IPS DF 19.7 (cell line): ENCODE results near the gene THADA.

ENCODE experiments used
- DNase-seq: peaks from one replicate; pipeline ENCODE4 v3.0.0-alpha.2; 2013; ENCODE audit warnings: low read depth, low spot score

THADA gene

DNA sequence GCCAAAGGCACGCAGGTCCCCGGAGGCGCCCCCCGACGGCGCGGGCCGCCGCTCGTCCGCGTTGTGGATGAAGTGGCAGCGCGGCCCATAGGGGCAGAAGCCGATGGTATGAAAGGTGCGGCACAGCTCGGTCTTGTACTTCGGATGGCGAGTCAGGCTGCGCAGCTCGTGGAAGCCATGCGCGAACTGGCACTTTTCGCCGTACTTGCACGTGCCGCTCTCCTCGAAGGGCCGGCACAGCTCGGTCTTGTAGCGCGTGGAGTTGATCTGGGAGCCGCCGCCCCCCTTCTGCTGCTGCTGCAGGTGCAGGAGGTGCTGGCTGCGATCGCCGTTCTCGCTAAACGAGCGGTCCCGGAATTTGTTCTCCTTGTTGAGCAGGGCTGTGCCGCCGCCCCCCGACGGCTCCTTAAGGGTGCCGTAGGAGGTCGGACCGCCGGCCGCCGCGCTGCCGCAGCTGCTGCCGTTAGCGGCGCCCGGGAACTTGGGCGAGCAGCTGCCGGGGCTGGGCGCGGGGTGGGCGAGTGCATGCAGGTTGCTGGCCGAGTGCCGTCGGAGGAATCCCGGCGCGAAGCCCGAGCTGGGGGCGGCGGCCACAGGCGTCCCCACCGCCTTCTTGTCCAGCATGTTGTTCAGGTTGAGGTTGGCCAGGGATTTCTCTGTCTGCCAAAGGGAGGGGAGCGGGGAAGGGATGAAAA lies 370.6 kb downstream of the THADA start:
- no peak for DNase-seq

DNA sequence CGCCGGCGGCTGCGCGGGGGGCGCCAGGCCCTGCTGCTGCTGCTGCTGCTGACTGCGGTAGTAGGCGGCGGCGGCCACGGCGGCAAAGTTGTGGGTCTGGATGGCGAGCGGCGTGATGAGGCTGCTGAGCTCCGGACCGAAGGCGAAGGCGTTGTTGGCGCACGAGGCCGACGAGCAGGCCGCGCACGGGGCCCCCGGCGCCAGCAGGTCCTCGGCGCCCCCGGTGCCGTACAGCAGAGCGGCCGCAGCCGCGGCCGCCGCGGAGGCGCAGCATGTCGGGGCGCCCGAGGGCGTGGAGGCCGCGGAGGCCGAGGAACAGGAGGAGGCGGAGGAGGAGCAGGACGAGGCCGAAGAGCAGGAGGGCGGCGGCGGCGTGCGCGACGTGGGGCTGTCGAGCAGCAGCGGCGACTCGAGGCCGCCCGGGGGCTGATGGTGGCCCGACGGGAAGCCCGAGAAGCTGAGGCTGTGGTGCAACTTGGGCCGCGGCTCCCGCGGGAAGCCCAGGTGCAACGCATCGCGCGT lies 371.2 kb downstream of the THADA start:
- no peak for DNase-seq

DNA sequence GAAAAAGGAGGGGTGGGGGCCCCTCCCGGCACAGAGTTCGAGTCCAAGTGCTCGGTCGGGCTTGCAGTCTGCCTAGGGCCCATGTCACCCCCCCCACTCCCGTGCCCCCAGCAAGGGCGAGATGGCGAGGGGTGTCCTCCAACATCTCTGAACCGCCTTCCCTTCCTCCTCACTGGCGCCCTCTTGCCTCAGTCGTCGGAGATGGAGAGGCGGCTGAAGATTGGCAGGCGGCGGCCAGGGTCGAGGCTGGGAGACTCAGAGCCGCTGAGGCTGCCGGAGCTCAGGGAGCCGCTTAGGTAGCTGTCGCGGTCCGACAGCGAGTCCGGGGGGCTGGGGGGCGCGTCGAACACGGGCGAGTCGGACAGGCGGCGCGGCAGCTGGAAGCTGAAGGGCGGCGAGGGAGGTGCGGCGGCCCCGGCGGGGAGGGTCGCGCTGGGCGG lies 371.7 kb downstream of the THADA start:
- DNase-seq, result no peak

DNA sequence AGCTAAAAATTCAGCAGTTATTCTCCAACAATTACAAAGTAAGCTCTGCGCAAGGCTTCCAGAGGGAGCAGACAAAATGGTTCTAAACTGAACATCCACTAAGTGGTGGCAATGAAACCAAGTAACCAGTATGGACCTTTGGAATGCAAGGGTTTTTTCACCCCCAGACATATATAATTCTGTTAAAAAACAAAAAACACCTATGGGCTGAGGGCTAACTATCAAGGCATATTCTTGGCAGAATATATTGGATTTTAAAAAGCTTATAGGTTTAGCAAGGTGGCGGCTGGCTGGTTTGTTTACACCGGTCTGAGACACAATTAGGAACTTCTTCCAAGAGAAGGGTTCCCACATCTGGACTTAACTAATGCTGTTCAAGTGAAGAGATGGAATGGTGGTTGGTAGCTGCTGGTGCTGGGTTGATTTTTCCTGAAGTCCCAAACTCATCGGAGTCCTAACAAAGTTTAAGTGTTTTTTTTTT lies 372.3 kb downstream of the THADA start:
- DNase-seq, result no peak

DNA sequence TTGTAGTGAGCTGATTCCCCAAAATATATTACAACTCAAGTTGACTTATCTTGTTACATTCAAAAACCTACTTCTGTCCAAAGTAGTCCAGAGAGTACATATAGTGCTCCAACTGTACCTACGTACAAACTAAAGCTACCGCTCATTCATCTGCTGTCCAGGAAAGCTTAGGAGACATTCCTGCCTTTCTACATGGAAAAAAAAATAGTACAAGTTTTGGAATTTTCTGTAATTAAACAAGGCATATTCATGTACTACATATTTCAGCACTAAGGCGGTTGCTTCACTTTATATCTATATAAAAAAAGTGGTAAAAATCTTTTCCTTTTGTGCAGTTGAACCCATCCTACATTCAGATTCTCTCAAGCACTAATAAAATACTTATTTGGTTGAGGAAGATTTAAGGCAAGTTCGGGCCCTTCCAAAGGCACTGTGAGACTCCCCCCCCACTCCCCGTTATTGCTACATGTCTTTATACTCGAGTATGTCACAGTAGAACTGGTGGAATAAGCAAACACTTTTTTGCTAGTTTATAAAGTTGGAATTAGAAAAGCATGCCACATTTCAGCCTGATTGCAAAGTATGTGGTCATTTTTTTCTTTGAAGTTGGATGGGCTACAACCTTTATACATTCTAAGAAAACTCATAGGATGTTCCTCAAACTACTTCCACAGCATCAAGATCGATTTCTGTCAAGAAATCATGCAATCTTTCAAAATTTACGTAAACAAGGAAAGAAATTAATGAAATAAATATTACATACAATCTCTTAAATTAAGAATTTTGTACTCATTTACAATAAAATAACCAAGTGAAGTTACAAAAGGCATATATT lies 373.1 kb downstream of the THADA start:
- DNase-seq, result no peak

DNA sequence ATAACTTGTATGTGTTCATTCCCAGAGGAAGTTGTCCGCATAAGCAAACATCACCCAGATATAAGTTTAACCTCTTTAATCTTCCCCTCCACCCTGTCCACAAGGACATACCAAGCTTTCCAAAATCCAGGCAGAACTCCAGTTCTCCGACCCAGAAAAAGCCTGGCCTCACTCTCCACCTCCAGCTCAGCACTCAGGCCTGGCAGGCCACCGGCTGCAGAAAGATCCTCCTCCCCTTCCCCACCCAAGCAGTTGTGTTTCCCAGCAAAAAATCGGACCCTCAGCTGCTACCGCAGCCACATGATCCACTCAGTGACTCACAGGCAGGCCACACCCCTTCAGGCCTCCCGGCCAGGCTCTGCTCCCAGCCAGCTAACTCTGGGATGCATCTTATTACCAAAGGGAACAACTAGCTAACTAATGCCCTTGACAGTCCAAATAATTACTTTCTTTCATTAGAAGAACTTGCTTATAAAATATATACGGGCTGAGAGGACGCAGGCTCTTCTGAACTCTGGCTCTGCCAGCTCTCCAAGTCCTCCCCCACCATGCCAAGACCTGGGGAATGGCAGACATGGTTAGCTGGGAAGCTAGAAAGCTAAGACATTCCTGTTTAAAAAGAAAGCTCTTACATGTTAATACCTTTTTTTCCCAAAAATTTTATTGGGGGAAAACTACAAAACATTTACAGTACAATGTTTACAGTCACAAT lies 373.9 kb downstream of the THADA start:
- DNase-seq, result no peak

DNA sequence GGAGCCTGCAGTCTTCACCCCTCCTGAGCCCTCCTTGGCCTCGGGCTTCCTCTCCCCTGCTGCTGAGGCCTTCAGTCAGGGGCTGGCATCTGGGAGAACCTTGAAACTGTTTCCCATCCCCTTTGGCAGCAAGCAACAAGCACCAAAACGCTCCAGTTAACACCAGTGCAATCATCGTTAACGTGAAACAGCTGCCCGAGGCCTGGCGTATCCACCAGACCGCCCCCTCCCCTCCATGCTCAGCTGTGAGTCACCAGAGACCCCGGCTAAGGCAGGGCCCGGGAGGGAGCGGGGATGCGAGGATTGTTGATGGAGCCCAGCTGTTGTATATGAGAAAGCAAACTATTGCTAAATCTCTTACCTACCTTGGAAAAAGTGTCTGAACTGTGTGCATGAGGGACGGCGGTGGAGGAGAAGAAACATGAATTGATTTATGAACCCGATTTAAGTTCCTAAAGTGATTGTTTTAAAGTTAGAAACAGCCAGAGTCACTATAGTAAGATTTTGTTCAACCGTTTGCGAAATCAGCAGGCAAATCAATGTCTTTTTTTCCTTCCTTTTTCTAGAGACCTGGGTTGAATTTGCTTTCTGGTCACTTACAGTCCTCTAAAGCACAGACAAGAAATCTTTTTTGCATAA lies 374.6 kb downstream of the THADA start:
- no peak for DNase-seq

DNA sequence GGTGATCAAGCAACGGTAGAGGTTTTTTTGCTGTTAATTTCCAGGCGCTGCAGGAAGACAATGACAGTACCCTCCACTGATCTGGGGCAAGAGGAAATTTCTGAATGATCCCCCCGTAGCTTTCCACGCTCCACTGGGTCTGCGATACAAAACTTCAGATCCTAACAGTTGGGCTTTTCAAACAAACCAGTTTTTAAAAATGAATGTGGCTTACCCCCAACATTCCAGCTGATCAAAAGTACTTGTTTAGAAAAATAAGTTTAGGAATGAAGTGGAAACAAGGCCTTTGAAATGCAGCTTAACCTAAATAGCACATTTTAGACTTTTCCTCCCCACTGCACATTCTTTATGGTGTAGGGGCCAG lies 375.1 kb downstream of the THADA start:
- DNase-seq, result no peak

DNA sequence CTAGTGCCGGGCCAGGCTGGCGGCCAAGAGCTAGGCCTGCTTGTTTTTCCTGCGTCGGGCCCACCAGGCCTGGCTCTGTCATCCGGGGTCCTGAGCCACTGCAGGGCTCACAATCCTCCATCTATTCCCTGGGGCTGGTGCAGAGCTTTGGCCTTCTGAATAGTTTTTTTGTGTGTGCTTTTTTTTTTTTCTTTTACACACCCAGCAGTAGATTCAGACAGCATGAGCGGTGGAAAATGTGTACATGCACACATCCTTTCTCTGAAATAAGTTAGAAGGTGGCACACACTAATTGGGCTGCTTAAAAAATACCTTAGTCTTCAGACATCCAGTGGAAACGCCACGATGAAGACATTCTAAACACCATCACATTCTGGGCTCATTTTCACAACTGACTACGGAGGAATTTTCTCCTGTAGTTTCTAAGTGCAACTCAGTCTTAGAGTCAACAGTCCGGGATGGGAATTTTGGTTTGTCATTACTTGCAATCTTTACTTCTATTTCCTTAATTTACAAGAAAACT lies 375.5 kb downstream of the THADA start:
- DNase-seq, result no peak

DNA sequence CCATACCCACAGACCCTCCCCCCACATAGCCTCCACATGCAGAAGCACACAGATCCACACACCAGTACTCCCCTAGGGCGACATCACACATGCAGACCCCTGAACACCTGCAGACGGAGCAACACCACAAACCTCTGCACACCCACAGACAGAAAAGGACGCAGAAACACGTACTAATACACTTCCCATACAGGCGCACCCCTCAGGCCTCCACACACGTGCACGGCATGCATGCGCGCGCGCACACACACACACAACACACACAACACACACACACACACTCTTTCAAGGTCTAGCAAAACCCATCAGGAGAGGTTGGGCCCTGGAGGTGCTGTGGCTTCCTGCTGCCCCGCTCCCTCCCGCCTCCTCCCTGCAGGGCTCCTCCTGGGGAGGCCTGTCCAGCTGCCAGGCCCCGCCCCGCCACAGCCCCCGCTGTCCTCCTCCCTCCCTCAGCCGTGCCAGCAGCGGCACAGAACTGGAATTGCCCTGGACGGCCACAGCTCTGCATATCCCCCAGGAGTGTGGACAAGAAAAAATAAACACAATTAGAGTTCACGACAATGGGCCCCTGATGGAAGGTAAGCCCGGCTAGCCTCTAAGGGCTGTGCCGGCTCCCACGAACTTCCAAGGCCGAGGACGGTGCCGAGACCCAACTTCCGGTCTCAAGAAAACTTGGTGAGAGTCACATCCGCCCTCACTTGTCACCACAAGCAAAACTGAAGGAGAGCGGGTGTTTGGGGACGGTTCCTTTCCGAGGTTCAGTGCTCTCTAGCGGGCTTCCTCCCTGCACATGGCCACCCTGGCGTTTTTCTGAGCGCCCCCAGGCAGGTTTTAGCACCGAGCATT lies 376.2 kb downstream of the THADA start:
- DNase-seq, result no peak

DNA sequence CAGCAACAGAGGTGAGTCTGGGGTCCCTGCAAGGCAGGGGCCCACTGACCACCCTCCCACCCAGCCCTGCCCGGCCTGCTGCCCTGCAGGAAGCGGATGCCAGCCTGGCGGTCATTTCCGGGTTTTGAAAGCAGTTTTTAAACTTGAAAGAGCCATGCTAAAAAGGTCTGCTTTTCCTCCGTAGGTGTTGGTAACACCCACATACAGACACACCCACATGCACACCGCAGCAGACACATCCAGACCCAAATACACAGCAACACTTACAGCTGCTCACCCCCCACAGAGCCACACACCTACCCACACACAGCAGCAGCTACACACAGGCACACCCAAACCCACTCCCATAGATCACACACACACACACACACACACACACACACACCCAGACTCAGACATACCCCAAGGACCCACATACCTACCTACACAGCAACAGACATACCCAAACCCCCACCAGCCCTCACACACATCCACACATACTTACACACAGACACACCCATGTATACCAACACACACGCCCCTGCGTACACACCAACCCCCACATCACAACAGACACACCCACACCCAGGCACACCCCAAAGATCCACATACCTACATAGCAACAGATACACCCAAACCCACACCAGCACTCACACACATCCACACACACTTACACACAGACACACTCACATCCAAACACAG lies 377.0 kb downstream of the THADA start:
- DNase-seq, result no peak

DNA sequence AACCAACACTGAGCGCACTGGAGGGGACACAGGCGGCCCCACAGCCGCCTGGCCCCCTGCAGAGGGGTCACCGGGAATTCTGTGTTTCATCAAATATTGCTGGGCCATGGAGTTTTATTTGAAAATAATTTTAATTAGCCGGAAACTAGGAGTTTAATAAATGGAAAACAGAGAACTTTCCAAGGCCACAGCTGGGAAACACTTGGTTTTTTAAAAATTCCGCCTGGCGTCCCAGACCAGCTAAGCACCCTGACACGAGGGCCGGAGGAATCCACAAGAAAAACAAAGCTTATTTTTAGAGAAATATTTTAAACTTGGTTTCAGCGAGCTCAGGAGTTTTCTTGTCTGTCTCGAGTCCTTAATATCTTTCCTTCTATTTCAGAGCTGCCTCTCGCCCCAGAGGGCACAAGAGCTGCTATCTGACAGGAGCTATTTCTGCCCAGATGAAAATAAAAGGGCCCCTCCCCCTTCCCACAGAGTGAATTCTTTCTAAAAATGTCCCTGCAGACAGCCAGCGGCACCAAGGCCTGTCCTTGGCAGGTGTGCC lies 377.6 kb downstream of the THADA start:
- no peak for DNase-seq

DNA sequence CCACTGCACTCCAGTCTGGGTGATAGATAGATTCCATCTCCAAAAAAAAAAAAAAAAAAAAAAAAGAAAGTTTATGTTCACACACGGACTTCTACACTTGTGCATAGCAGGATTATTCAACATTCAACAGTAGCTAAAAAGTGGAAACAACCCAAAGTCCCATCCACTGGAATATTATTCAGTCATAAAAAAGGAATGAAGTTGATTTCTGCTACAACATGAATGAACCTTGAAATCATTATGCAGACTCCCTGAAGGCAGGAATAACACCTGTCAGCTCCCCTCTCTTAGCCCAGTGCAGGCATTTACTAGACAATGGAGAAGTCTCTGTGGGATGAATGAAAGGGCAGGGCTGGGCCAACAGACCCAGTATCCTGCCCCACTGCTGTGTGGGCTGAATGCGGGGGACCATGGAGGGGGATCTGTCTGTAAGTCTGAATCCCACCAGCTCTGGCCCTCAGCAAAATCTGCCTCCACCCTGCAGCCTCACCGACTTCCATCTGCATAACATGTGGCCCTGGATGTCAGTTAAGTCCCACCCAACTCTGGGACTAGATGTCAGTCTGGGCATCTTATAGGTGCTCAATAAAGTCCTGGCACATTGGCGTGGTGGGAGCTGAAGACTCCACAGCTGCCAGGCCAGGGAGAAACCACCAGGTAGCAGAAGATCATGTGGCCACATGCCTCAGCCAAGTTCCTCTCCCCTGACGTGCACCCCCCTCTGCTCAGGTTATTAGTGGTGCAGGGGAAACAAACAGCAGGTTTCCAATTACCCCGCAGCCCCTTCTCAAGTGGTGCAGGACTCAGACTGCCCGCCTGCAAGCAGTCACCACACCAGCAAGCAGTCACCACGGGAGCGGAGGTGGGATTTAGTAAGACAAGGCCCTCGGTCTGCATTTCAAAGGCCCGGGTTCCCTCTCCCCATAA lies 378.3 kb downstream of the THADA start:
- DNase-seq, result peak; percentile 96

DNA sequence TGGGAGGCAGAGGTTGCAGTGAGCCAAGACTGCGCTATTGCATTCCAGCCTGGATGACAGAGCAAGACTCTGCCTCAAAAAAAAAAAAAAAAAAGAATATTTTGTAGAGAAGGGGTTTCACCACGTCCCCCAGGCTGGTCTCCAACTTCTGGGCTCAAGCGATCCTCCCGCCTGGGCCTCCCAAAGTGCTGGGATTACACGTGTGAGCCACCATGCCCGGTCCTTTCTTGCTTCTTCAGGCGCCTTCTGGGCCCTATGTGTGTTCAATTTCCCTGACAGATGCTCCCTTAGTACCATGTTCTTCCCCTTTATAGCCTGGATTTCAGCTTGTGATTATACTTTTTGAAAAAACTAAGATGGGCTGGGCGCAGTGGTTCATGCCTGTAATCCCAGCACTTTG lies 379.2 kb downstream of the THADA start:
- no peak for DNase-seq

DNA sequence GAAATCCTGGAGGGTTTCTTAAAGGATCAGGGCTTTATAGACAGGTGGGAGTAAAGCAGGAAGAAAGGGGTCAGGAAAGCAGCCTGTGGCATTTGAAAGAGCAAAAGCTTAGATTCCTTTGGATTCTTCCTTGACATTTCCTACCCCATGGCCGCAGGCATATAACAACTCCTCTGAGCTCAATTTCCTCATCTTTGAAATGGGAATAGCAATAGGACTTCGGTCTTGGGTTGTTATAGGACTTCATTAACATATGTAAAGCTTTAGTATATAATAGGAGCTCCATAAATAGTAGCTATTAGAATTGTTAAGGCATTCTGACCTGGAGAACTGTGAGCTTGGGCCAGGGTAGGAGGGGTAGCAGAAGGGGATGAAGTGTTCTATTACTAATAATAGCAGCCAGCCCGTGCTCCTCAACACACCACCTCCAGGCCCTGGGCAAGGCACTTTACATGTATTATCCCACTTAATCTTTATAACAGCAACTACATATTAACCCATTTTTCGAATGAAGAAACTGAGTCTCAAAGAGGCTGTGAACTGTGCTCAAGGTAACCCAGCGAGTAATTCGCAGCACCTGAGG lies 380.1 kb downstream of the THADA start:
- no peak for DNase-seq

DNA sequence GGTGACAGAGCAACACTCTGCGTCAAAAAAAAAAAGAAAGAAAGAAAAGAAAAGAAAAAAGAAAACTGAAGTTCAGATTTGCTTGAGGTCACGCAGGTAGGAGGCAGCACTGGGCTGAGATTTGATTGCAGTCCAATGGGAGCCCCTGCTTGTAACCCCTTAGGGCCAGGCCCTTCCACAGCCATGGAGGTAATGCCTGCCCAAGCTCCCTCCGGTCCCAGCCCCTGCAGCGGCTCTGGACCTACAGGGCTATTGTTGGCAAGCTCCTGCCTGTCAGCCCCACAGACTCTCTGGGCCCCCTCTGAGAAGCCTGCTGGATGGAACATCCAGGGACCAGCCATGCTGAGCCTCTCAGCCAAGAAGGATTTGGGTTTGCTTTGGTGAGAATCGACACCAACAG lies 381.6 kb downstream of the THADA start:
- no peak for DNase-seq

DNA sequence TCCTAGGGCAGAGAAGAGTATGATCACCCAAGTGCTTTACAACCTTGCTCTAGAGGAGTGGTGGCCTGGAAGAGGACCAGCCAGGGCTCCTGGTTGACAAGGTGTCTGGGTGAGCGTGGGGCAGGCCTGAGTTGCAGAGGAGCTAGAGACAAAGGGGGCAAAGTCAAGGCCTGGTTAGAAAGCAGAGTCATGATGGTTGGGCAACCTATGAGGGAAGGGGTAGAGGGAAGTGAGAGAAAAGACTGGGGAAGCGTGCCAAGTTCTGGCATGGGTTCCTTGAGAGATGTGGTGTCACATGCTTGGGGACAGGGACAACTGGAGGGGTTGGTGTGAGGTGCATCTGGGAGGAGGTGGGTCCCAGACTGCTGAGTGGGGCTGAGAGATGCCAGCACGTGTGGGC lies 382.9 kb downstream of the THADA start:
- DNase-seq, result no peak

DNA sequence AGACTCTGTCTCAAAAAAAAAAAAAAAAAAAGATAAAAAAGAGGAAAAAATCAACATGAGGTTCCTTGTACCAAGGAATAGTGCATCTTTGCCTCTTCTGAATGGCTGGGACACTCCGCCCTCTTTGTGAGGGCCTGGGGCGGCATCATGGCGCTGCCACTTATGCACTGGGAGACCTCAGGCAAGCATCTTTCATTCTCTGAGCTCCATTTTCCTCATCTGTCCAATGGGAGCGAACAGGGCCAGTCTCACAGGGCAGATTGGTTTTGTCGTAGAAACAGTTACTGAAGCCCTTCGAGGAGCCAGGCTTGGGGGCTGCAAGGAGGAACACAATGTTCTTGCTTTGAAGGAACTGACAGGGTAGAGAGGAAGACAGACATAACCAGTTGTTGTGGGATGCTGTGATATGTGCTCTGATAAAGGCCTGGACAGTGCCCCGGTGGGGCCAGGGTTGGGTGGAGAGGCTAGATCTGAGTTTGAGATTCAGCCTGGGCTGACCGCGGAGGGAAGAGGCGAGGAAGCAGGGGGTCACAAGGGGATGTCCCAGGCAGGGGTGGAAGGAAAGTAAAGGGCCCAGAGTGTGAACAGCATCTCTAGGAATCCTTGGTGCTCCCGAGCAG lies 383.5 kb downstream of the THADA start:
- DNase-seq, result no peak
